H1 (cell line): Measurements from ENCODE around the gene RPL12. TPM values are rescaled to one million over a fixed set of nuclear protein-coding genes. Genes with fewer than 3 reads are reported as not detected.

Experiments
- EZH2 ChIP-seq: fragments of 200-600 bp; sonication (generic); IDR thresholded peaks from 2 replicates; pipeline ENCODE4 v1.7.1; 2012; ENCODE audit warnings: low read depth, mild to moderate bottlenecking, moderate library complexity, low read length, inconsistent platforms; ENCODE audit not compliant: severe bottlenecking
- POU5F1 ChIP-seq: IDR thresholded peaks from 2 replicates; pipeline ENCODE4 v1.6.1; 2011; ENCODE audit warnings: low read depth, mild to moderate bottlenecking, low read length, moderate library complexity
- RNF2 ChIP-seq: fragments of 200-900, 300-1000 bp; sonication (generic); IDR thresholded peaks from 2 replicates; pipeline ENCODE4 v1.7.1; 2016; ENCODE audit warnings: borderline replicate concordance, low read depth, mild to moderate bottlenecking, antibody characterized with exemption, low read length; ENCODE audit not compliant: poor library complexity, severe bottlenecking; ENCODE audit errors: missing control alignments
- polyA plus RNA-seq, 7 experiments: library from polyadenylated mRNA; depleted of rRNA in 3 of 7; stranded (reverse) in 5 of 7; unstranded in 2 of 7; fragments of >200 nt in 5 of 7; fragments of 200-250 nt in 2 of 7; gene quantifications; 1 replicate in 5 of 7; 2 replicates in 1 of 7; 4 replicates in 1 of 7; pipeline versions ENCODE4 v1.2.1 to v1.2.3, GENCODE V29; 2011 to 2013; ENCODE audit warnings: missing spikeins in 2 of 7, mixed read lengths in 2 of 7
- total RNA-seq: library from RNA; stranded (reverse); fragmentation: NEBNext Ultra II Directional; extraction: Animal tissue kit (Norgen Biotek cat#: 25700); gene quantifications from 2 replicates; pipeline ENCODE4 v1.2.1, GENCODE V29; 2021

RPL12 gene
- total and polyA plus RNA-seq, 2 of the 8 experiments (the other 6 are each of a cell fraction or from before 2014, with no cell fraction given), result 1,993 to 4,892 TPM

GRCh38 chr9:127449332-127449966 lies 1.8 kb downstream of the RPL12 start (continued):
- TF ChIP-seq EZH2 (no peak), POU5F1 (no peak), RNF2 (no peak)
